Measurements from ENCODE around the gene ARHGEF25. TPM values are rescaled to one million over a fixed set of nuclear protein-coding genes. Genes with fewer than 3 reads are reported as not detected.
A peak's percentile ranks its signal among the peaks of the same experiment; 100 is the strongest.

Gene ARHGEF25
- total RNA-seq, 2 donors from 2014 or later = 12.7 to 20.1 TPM

GRCh38 chr12:57609781-57610553 lies 1.3 kb upstream of the ARHGEF25 start:
- H3K36me3 Mint-ChIP-seq (ENCODE audit: low read depth) = peaks cover 22% of the 10 kb centered on the region
- H3K27me3 ChIP-seq (ENCODE audit: control insufficient read depth, insufficient read depth, low read length, poor library complexity, severe bottlenecking) = peaks cover 23% of the 10 kb centered on the region
- H3K4me3 Mint-ChIP-seq = peak overlapping the region; percentile 63
- peak overlapping the region; percentile 78 for H3K4me3 ChIP-seq (ENCODE audit: low read length)
- H3K9ac ChIP-seq (ENCODE audit: extremely low read depth, low read length, poor library complexity, severe bottlenecking) = no peak overlapping the region
- peaks cover 16% of the 10 kb centered on the region for H3K4me1 Mint-ChIP-seq
- peak; percentile 73 for DNase-seq
- WGBS, 2 experiments (ENCODE audit: insufficient coverage in 1 of 2, insufficient read length in 1 of 2) = 10 to 20% methylated on average over 3 to 34 of the region's 34 CpGs
- H3K27ac ChIP-seq (ENCODE audit: low read depth, low read length) = no peak overlapping the region
- no peaks in the 10 kb centered on the region for H3K9me3 Mint-ChIP-seq
- peaks cover 4% of the 10 kb centered on the region for H3K4me1 ChIP-seq (ENCODE audit: control insufficient read depth, insufficient read depth, low read length)
- H3K27ac Mint-ChIP-seq = no peak overlapping the region
- H3K9me3 ChIP-seq (ENCODE audit: control insufficient read depth, low read length) = no peaks in the 10 kb centered on the region
- H3K27me3 Mint-ChIP-seq (ENCODE audit: insufficient read depth) = peaks cover 46% of the 10 kb centered on the region
- TF ChIP-seq CTCF (conservative IDR thresholded peaks at IDR 0.05) = no peak
- H3K36me3 ChIP-seq (ENCODE audit: control insufficient read depth, insufficient read depth, low read length) = peaks cover 4% of the 10 kb centered on the region

- Mint-ChIP-seq H3K9me3 (no peaks in the 10 kb centered on the region), H3K4me1 (peaks cover 11% of the 10 kb centered on the region), H3K36me3 (ENCODE audit: low read depth) (peaks cover 25% of the 10 kb centered on the region), H3K27me3 (ENCODE audit: insufficient read depth) (peaks cover 52% of the 10 kb centered on the region), H3K27ac (no peak overlapping the region), H3K4me3 (peak overlapping the region; percentile 63)
- Histone ChIP-seq H3K4me1 (ENCODE audit: control insufficient read depth, insufficient read depth, low read length) (peaks cover 2% of the 10 kb centered on the region), H3K27me3 (ENCODE audit: control insufficient read depth, insufficient read depth, low read length, poor library complexity, severe bottlenecking) (peaks cover 29% of the 10 kb centered on the region), H3K9ac (ENCODE audit: extremely low read depth, low read length, poor library complexity, severe bottlenecking) (no peak overlapping the region), H3K4me3 (ENCODE audit: low read length) (peak overlapping the region; percentile 78), H3K27ac (ENCODE audit: low read depth, low read length) (no peak overlapping the region), H3K9me3 (ENCODE audit: control insufficient read depth, low read length) (no peaks in the 10 kb centered on the region), H3K36me3 (ENCODE audit: control insufficient read depth, insufficient read depth, low read length) (peaks cover 4% of the 10 kb centered on the region)
- 3 to 4% methylated on average over 7 to 29 of the region's 29 CpGs for WGBS, 2 experiments (ENCODE audit: insufficient coverage in 1 of 2, insufficient read length in 1 of 2)
- no peak for TF ChIP-seq CTCF (conservative IDR thresholded peaks at IDR 0.05)
- no peak for DNase-seq
Observed at GRCh38 chr12:57610554-57611107, 604 bp upstream of the ARHGEF25 start.

DNA sequence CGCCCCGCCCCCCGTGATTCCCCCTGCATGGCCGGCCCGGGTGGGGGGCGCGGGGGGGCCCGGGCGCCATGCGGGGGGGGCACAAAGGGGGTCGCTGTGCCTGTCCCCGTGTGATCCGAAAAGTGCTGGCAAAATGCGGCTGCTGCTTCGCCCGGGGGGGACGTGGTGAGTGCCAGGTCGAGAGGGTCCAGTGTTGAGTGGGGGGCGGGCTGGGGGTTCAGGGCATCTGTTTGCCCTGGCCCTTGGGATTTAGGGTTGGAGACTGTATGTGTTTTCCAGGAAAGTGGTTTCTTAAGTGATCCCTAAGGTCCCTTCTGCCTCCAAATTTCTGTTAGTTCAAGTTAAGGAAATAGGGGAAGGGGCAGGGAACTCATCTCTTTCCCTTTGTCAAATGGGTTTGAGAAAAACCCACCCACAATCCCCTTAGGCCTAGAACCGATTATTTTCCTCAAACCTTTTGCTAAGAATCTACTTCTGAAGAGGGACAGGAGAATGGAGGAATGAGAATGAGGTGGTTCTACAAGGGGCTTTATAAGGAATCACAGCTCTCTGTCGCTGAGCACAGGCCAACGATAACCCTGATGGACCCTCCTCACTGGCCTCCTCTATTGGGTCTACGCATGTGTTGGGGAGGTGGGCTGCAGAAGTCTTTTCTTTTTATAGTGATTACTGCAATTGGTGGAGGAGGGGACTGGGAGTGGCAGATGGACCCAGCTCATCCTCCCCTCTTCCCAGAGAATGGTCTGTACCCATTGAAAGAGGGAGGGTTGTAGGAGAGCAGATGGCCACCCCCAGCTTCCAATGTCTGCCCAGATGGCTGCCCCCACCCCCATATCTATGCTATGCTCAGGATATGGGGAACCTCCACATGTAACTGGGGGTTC lies 834 bp downstream of the ARHGEF25 start:
- peaks cover 39% of the 10 kb centered on the region for H3K27me3 ChIP-seq (ENCODE audit: control insufficient read depth, insufficient read depth, low read length, poor library complexity, severe bottlenecking)
- Mint-ChIP-seq H3K36me3 (ENCODE audit: low read depth) (peaks cover 29% of the 10 kb centered on the region), H3K4me1 (peaks cover 8% of the 10 kb centered on the region), H3K27ac (no peak overlapping the region), H3K27me3 (ENCODE audit: insufficient read depth) (peaks cover 66% of the 10 kb centered on the region), H3K9me3 (no peaks in the 10 kb centered on the region), H3K4me3 (peak overlapping the region; percentile 63)
- peaks cover 11% of the 10 kb centered on the region for H3K36me3 ChIP-seq (ENCODE audit: control insufficient read depth, insufficient read depth, low read length)
- peak overlapping the region; percentile 72 for H3K4me3 ChIP-seq (ENCODE audit: low read length)
- peak overlapping the region; percentile 44 for H3K27ac ChIP-seq (ENCODE audit: low read depth, low read length)
- WGBS, 2 experiments (ENCODE audit: insufficient coverage in 1 of 2, insufficient read length in 1 of 2) = 15 to 29% methylated on average over 7 to 21 of the region's 23 CpGs
- peak; percentile 47 for DNase-seq
- no peaks in the 10 kb centered on the region for H3K9me3 ChIP-seq (ENCODE audit: control insufficient read depth, low read length)
- no peaks in the 10 kb centered on the region for H3K4me1 ChIP-seq (ENCODE audit: control insufficient read depth, insufficient read depth, low read length)
- no peak overlapping the region for H3K9ac ChIP-seq (ENCODE audit: extremely low read depth, low read length, poor library complexity, severe bottlenecking)
- no peak for TF ChIP-seq CTCF (conservative IDR thresholded peaks at IDR 0.05)

All from endodermal cell (in vitro differentiated cells).